Esophagus squamous epithelium (tissue), 5 donors: Measurements from ENCODE around the gene GRAMD2A. TPM values are rescaled to one million over a fixed set of nuclear protein-coding genes. Genes with fewer than 3 reads are reported as not detected.
A peak's percentile ranks its signal among the peaks of the same experiment; 100 is the strongest.

Source experiments
- DNase-seq: peaks from one replicate; lab custom pipeline; 2025; lab: John Stamatoyannopoulos, UW
- H3K27ac ChIP-seq, 4 donors: fragments of 200-600 bp; sonication (generic); one replicate each; pipeline ENCODE4 v1.5.1; 2016 to 2019; ENCODE audit warnings: mild to moderate bottlenecking in 1 of 4
- H3K27me3 ChIP-seq, 4 donors: fragments of 200-600 bp; sonication (generic); 1 replicate in 3 of 4; 2 replicates in 1 of 4; pipeline versions ENCODE4 v1.5.1 to v1.6.0; 2017 to 2021; ENCODE audit warnings: antibody characterized with exemption in 1 of 4
- H3K36me3 ChIP-seq, 3 donors: fragments of 200-600 bp; sonication (generic); one replicate each; pipeline ENCODE4 v1.5.1; 2016 to 2019
- H3K4me1 ChIP-seq, 3 donors: fragments of 200-600 bp; sonication (generic); one replicate each; pipeline ENCODE4 v1.5.1; 2017 to 2019
- H3K4me3 ChIP-seq, 4 donors: fragments of 200-600 bp; sonication (generic); 1 replicate in 3 of 4; 2 replicates in 1 of 4; pipeline ENCODE4 v1.5.1; 2016 to 2019; ENCODE audit warnings: mild to moderate bottlenecking in 2 of 4, moderate library complexity in 1 of 4
- H3K9me3 ChIP-seq, 3 donors: fragments of 200-600 bp; sonication (generic); one replicate each; pipeline ENCODE4 v1.5.1; 2016 to 2019
- POLR2A ChIP-seq, 4 donors: fragments of 450-650 bp; IDR thresholded peaks; one replicate each; pipeline ENCODE4 v1.6.1; 2017; ENCODE audit warnings: antibody characterized with exemption in 4 of 4, mild to moderate bottlenecking in 4 of 4, moderate library complexity in 3 of 4
- WGBS, 2 donors: methylation state at CpG; one replicate each; pipeline ENCODE4 v1.1.5; 2018; 5-methylcytosine and 5-hydroxymethylcytosine counted together
- intact Hi-C: fragments of 100-400 bp; cut with DNase I; formaldehyde crosslinking; loops from one replicate; pipeline ENCODE4 v1.15.0; 2022
- total RNA-seq, 4 donors: library from RNA; depleted of rRNA; stranded (reverse); fragments of >200 nt; gene quantifications; one replicate each; pipeline ENCODE4 v1.1.0, GENCODE V29; 2016
- TF ChIP-seq, protein P1 (sequence below), 6 experiments: fragments of 450-650 bp in 4 of 6; fragments of 200-600 bp in 2 of 6; sonication (generic) in 2 of 6; IDR thresholded peaks; one replicate each; pipeline ENCODE4 v1.5.1; 2016 to 2019; ENCODE audit warnings: antibody characterized with exemption in 6 of 6, mild to moderate bottlenecking in 4 of 6, moderate library complexity in 4 of 6
- donor health status: DM: yes; HTN: yes; CAD: no.

The GRAMD2A gene
- total RNA-seq = 1 to 10 TPM; 1.2 to 8.0 (median 3.7) TPM

DNA sequence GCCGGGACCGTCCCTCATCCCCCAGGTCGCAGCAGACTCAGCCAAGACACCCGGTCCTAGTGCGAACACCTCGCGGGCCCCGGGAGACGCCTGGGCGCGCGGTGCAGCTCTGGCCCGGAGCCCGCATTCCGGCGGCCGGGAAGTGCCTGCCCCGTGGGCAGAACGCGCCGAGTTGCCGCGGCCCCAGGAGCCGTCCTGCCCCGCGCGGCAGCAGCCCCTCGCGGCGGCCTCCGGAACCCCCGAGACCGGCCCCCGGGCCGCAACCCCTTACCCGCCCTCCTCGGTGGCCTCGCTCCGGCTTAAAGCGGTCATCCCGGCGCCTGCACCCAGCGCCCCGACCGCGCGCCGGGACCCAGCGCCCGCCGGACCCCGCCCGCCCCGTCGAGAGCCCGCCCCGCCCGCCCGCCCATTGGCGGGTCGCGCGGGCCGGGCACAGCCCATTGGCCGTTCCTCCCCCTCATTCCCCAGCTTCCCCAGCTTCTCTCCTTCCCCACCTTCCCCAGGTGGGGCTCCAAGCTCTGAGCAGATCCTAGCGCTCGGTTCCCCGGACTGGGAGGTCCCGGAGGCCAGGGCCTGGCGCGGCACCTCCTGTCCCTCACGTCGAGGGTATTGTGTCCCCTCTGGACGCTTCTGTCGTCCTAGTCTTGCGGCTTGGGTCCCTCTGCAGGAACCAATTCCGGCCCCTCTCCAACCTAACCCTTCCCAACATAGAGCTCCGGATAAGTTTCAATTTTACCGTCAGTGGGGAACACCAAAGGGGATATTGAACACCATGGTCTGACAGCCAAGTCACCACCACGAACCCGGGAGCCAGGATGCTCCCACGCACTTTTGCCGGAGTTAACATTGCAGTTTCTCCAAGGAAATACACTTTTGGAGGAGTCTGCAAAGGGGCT, at the start of gene GRAMD2A:
TSS of gene GRAMD2A (minus strand) at position 328 of the 896 bp plus-strand sequence.
- intact Hi-C loops = loop anchor here (5.0 kb wide), 1 partner anchor 75 kb away; the partner anchor contains the start of gene PARP6

DNA sequence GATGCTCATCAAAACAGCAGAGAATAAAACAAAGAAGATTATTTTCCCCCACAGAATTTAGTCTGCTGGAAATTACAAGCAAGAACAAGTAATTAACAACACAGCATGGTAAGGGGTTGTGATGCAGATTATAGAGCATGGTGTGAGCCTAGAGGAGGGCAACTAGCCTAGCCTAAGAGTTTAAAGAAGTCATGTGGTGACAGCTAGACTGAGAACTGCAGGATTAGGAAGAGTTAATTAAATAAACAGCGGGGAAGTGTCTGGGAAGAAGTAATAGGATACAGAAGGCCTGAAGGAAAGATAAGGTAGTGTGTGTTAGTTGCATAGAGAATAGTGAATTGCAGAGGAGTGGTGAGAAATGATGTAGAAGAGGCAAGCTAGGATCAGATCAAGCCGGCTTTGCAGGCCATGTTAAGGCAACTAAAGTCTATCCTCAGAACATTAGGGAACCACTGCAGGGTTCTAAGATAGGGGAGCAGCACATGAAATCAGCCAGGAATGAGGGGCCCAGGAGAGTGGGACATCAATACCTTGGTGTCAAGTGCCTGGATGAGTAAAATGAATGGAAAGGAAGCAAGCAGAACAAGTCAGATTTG, 45.3 kb upstream of the GRAMD2A start:
- no peak for DNase-seq
- peaks cover 0 to 94% (median 13%) of the 10 kb centered on the region in 3 donors for H3K36me3 ChIP-seq

More for the DNA sequence above, at the start of gene GRAMD2A:
- WGBS, 2 donors = 5 to 33% methylated on average over 4 to 8 of the region's 83 CpGs
- H3K36me3 ChIP-seq = peaks cover 25 to 44% (median 43%) of the 10 kb centered on the region in 3 donors
- peaks cover 0 to 13% (median 0%) of the 10 kb centered on the region in 4 donors for H3K27me3 ChIP-seq
- peaks cover 8 to 74% (median 30%) of the 10 kb centered on the region in 3 donors for H3K4me1 ChIP-seq
- TF ChIP-seq POLR2A (IDR thresholded peaks at IDR 0.05) = no peak
- TF ChIP-seq, protein P1, sequence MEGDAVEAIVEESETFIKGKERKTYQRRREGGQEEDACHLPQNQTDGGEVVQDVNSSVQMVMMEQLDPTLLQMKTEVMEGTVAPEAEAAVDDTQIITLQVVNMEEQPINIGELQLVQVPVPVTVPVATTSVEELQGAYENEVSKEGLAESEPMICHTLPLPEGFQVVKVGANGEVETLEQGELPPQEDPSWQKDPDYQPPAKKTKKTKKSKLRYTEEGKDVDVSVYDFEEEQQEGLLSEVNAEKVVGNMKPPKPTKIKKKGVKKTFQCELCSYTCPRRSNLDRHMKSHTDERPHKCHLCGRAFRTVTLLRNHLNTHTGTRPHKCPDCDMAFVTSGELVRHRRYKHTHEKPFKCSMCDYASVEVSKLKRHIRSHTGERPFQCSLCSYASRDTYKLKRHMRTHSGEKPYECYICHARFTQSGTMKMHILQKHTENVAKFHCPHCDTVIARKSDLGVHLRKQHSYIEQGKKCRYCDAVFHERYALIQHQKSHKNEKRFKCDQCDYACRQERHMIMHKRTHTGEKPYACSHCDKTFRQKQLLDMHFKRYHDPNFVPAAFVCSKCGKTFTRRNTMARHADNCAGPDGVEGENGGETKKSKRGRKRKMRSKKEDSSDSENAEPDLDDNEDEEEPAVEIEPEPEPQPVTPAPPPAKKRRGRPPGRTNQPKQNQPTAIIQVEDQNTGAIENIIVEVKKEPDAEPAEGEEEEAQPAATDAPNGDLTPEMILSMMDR (IDR thresholded peaks at IDR 0.05) = no peak
- H3K9me3 ChIP-seq = no peaks in the 10 kb centered on the region
- peak within 1 kb of the TSS; percentile 52 to 82 (median 56) for H3K4me3 ChIP-seq
- no peak for DNase-seq
- H3K27ac ChIP-seq = peak within 1 kb of the TSS; percentile 60 to 78 (median 76)

DNA sequence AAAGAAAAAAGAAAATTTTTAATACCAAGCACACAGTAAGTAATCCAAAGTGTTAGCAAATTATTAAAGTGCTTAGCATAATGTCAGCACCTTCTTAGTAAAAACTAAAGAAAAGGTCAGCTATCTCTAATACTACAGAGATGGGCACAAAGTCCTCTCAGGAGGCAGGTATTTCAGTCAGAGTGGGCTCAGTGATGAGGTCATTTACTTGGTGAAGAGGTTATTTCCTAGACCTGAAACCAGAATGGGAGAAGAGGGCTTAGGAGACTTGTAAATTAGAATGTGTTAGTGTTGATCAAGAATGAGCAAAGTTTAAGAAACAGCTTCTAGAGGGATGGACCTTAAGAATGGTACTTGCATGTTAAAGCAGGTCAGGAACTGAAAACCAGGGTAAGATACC, 42.1 kb upstream of the GRAMD2A start:
- TF ChIP-seq POLR2A (IDR thresholded peaks at IDR 0.05) = no peak
- no peak overlapping the region for H3K27ac ChIP-seq
- H3K4me3 ChIP-seq = no peak overlapping the region
- H3K4me1 ChIP-seq = peaks cover 7 to 21% (median 16%) of the 10 kb centered on the region in 3 donors
- no peaks in the 10 kb centered on the region for H3K27me3 ChIP-seq
- no peak for DNase-seq
- intact Hi-C loops = no loop called here
- H3K36me3 ChIP-seq = peaks cover 0 to 62% (median 13%) of the 10 kb centered on the region in 3 donors
- H3K9me3 ChIP-seq = no peaks in the 10 kb centered on the region

More for the DNA sequence above, 45.3 kb upstream of the GRAMD2A start:
- intact Hi-C loops = no loop called here
- Histone ChIP-seq H3K4me3 (no peak overlapping the region), H3K27me3 (no peaks in the 10 kb centered on the region), H3K9me3 (no peaks in the 10 kb centered on the region), H3K4me1 (peaks cover 0 to 4% (median 3%) of the 10 kb centered on the region in 3 donors), H3K27ac (no peak overlapping the region)
- TF ChIP-seq, protein P1 (IDR thresholded peaks at IDR 0.05) = no peak
- no peak for TF ChIP-seq POLR2A (IDR thresholded peaks at IDR 0.05)
- 49 to 52% methylated on average over 2 of the region's 2 CpGs for WGBS, 2 donors

DNA sequence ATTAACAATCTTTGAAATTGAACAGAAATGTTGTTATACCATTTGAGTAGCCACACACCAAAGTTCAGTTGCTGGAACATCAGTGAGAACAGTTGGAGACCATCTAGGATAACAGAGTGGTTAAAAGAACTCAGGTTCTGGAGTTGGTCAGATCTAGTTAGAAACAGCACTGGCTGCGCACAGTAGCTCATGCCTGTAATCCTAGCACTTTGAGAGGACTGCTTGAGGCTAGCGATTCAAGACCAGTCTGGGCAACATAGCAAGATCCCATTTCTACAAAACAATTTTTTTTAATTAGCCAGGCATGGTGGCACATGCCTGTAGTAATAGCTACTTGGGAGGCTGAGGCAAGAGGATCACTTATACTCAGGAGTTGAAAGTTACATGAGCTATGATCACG, 41.0 kb upstream of the GRAMD2A start:
- TF ChIP-seq POLR2A (IDR thresholded peaks at IDR 0.05) = no peak
- TF ChIP-seq, protein P1 (IDR thresholded peaks at IDR 0.05) = no peak
- WGBS, 2 donors = 87 to 88% methylated on average over 3 of the region's 3 CpGs
- H3K9me3 ChIP-seq = no peaks in the 10 kb centered on the region
- H3K36me3 ChIP-seq = peaks cover 0 to 51% (median 13%) of the 10 kb centered on the region in 3 donors
- no peak overlapping the region for H3K4me3 ChIP-seq
- H3K4me1 ChIP-seq = peaks cover 7 to 21% (median 16%) of the 10 kb centered on the region in 3 donors
- no peak for DNase-seq
- no peaks in the 10 kb centered on the region for H3K27me3 ChIP-seq
- intact Hi-C loops = no loop called here
- H3K27ac ChIP-seq = peak overlapping the region in 1 of 4 donors; percentile 64

DNA sequence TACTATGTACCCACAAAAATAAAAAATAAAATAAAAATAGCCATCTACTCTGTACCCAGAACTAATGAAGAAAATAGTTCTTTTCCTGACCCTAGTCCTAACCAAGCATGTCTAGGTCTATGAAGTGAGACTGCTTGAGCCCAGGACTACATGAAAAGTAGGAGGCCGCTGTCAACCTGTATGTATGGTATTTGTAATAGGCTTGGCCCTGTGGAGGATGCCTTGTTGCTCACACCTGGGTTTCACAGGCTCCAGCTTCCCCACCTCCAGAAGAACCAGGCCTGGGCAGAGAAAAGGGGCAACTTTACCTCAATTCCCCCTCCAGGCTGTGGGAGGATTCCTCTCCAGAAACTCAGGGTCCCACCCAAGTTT, 40.3 kb upstream of the GRAMD2A start:
- Histone ChIP-seq H3K36me3 (peaks cover 0 to 44% (median 13%) of the 10 kb centered on the region in 3 donors), H3K9me3 (no peaks in the 10 kb centered on the region), H3K4me1 (peaks cover 7 to 26% (median 16%) of the 10 kb centered on the region in 3 donors), H3K27ac (peak overlapping the region; percentile 64 to 83 (median 80)), H3K4me3 (no peak overlapping the region), H3K27me3 (no peaks in the 10 kb centered on the region)
- WGBS, 2 donors = 73 to 86% methylated on average over 1 of the region's 1 CpG
- no peak for DNase-seq
- TF ChIP-seq POLR2A (IDR thresholded peaks at IDR 0.05) = no peak
- TF ChIP-seq, protein P1 (IDR thresholded peaks at IDR 0.05) = no peak
- intact Hi-C loops = no loop called here
